Mucosa of gallbladder (tissue), 1 donor: ENCODE data around the gene GAB2. TPM values are rescaled to one million over a fixed set of nuclear protein-coding genes. Genes with fewer than 3 reads are reported as not detected.
"Not testable (repeated sequence)": the region's sequence is repeated elsewhere in the genome, so short reads cannot be mapped to it uniquely, and the experiment has no call there.

Source experiments
- DNase-seq: peaks from one replicate; pipeline ENCODE4 v3.0.0-alpha.2; 2020; ENCODE audit warnings: low spot score
- total RNA-seq: library from RNA; stranded (reverse); gene quantifications from one replicate; pipeline ENCODE4 v1.2.1, GENCODE V29; 2021
- donor health status: DM: no; HTN: no; CAD: no.

Gene GAB2
- total RNA-seq, 1 donor from 2014 or later = 25.9 TPM

DNA sequence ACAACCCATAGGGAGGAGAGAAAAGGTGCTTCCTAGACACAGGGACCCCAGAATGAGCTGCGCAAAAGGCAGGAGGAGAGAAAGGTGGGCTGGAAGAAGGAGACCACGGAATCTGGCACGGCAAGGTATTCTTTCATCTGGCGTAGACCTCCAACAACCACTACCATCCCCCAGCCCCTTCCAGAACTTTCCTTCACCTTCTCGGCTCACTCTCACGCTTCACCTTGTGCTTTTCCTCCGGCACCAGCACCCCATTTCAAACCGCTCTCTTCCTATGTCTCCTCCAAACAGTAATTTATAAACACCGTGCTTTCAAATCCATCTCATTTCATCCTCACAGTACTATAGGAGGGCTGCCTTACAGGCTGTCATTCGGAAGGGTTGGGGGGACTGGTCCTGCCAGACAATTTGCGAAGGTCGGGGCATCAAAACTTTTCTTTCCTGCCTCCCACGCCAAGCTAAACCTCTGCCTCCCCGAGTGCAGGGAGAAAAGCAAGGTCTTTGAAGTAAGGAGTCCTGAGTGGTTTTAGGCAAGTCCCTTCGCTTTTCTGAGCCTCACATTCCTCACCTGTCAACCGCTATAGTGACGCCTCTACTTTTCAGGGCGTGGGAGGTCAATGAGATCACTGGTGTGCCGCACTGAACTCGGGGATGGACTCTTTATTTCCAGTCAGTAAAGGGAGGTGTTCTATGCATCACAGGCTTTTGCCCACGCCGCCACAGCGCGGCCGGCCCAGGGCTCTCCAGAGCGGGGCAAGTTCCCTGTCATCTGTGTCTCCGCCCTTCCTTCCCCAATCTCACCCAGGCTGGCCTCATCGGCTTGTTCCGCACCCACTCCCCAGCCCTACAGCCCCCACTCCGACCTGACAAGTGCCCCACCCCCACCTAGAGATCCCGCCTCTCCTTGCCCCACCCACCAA, 230.0 kb downstream of the GAB2 start:
- DNase-seq = no peak

DNA sequence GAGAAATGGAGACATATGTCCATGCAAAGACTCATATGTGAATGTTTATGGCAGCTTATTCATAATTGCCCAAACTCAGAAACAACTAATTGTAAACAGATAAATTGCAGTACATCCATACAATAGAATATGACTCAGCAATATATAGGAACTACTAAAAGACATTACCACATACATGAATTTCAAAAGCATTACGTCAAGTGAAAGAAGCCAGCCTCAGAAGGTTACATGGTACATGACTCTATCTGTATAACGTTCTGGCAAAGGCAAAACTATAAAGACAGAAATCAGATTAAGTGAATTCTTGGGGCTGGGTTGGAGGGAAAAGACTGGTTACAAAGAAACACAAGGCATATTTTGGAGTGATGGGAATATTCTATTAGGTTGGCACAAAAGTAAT, 236.4 kb downstream of the GAB2 start:
- no peak for DNase-seq

DNA sequence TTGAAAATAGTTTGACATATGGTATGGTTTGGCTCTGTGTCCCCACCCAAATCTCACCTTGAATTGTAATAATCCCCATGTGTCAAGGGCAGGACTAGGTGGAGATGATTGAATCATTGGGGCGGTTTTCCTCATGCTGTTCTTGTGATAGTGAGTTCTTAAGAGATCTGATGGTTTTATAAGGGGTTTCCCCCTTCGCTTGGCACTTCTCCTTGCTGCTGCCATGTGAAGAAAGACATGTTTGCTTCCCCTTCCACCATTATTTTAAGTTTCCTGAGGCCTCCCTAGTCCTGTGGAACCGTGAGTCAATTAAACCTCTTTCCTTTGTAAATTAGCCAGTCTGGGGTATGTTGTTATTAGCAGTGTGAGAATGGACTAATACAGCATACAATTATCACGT, 236.9 kb downstream of the GAB2 start:
- no peak for DNase-seq

DNA sequence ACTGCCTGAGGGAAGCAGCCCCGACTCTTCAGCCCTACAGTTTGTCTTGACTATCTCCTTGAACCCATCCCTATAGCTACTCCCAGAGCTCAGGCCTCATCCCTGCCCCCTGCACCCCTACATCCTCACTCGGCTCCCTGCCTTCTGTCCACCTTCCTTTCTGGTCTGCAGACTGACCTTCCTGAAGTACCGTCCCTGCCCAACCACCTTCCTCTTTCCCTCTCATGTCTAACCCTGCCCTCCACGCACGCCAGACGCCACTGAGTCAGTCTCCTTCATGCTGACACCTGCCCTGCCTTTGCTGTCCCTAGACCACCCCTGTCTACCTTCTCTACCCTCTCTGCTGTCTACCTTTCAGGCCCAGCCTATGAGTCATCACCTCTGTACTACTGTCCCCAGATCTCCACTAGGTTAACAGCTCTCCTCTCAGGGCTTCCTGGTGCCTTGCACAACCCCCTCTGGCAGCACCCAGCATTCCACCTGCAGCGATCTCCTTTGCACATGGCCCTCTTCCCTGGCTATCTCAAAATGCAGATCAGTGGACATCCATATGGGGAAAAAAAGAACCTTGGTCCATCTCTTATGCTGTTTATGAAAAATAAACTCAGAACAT, 238.1 kb downstream of the GAB2 start:
- DNase-seq = no peak

DNA sequence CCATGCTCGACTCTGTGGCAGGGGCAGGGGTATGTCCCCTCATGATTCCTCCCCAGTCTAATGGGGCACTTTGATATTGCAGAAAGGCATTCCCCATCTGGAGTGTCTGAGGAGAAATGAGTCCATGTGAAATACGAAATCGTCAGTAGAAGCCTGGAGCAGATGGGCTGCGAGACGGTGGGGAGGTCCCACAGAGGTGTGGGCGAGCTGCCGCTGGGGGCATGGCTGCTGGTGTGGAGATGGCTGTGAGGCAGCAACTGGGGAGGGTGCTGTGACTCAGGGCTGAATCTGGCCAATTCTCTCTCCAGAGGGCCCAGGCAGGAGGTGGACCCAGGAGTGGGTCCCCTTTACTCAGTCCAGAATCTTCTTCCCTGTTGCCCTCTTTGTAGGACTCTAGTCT, 240.4 kb downstream of the GAB2 start:
- no peak for DNase-seq

DNA sequence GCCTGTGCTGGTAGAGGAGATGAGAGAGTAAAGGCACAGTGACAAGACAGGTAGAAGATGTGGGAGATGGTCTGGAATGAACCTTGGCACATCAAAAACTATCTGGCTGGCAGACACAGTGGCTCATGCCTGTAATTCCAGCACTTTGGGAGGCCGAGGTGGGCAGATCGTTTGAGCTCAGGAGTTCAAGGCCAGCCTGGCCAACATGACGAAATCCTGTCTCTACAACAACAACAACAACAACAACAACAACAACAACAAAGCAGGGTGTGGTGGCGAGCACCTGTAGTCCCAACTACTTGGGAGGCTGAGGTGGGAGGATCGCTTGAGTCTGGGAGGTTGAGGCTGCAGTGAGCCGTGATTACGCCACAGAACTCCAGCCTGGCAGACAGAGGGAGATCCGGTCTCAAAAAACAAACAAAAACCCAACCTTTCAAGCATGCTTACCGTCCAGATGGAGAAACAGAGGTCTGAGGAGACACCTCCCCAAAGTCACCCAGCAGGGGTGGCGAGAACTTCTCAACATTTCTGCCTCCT, 240.9 kb downstream of the GAB2 start:
- no peak for DNase-seq

DNA sequence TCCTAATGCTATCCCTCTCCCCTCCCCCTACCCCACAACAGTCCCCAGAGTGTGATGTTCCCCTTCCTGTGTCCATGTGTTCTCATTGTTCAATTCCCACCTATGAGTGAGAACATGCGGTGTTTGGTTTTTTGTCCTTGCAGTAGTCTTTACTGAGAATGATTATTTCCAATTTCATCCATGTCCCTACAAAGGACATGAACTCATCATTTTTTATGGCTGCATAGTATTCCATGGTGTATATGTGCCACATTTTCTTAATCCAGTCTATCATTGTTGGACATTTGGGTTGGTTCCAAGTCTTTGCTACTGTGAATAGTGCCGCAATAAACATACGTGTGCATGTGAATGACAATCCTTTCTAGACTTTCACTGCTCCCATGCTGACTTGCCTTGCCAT, 241.8 kb downstream of the GAB2 start:
- DNase-seq = not testable (repeated sequence)

DNA sequence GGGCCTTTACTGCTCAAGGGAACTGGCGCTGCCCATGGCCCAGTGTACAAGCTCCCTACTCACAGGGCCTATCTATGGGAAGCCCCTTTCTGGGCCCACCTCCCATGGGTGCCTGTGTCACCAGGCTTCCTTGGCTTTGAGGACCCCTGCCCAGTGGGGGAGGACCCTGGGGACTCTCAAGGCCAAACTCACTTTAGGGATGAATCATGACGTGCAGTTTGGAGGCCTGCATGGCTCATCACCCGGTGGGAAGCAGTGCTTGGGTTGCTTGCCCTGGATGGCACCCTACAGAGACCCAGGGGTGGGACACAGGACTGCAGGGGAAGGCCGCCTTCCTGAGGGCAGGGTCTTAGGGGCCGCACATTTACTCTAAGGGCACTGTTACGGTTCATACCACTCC, 245.7 kb downstream of the GAB2 start:
- DNase-seq = no peak

DNA sequence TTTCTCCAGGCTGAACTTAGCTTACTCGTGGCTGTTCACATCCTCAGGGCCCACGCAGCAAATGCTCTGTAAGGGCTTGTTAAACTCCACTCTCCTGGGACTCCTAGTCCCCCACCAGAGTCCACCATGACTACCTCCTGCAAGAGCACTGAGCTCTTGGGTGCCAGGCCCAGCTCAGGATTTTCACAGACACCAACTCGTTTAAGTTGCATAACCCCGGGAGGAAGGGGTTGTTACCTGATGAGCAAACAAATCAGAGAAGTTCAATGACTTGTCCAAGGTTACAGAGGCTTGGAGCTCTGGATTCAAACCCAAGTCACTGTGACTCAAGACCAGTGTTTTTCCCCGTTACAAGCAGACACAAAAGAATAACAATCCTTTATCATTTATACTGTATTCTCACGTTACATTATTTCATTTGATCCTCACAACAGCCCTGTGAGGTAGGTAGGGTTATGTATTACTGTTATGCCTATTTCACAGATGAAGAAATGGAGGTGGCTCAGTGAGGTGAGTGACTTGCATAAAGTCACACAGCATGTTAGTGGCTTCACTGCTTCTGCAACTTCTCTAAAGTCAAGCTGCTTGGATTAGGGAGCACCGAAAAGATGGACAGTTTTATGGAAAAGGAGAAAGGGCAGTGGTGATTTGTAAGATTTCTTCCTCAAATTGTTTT, 246.6 kb downstream of the GAB2 start:
- DNase-seq = no peak

DNA sequence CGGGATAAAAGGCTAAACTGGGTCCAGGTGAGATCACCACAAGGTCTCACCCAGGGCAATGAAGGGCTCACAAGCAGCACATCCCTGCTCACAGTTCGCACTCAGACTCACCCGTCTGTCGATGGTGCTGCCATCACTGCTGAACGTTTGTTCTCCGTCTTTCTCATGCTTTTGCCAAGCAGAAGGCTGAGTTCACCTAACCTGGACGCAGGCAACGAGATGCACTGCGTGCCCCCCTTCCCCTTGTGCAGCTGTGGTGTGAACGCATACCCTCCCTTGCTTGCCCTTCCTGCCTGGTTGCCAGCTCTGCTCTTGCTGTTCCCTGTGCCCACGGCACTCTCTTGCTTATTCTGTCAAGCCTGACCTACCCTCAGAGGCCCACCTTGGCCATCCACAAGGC, 247.2 kb downstream of the GAB2 start:
- DNase-seq = no peak

DNA sequence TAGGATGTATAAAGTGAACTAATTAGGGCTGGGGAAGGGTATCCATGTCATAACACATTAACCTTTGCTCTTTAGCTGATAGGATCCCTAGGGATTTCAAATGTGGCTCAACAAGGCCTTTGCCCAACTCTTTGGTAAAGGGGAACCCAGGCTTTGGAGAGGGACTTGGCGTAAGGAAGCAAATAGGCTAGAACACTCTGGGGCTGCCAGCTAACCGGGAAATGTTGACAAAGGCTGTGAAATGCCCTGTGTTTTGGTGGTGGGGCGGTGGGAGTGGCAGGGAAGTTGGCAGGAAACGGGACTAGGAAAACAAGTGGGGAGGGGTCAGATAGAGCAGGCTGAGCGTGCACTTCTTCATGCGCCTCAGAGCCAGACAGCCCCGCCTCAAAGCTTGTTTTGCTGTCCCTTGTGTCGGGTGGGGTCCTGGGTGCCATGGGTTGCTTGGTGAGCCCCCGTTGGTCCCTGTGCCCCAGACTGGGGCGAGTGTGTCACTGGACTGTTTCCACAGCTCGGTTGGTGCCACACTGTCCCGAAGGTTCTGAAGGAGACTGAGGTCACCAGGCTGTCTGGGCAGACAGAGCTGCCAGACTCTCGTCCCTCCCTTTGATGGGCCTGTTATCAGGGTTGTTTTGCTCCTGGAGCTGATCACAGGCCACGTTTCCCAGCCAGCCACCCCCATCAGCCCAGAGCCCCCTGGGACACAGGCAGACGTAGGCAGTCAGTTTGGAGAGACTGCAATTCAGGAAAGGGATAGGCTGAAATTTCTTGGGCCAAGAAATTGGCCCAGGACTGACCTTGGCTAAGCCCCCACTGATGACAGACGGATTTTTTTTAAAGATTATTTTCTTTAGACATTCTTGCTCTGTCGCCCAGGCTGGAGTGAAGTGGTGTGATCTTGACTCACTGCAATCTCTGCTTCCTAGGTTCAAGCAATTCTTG, 248.8 kb downstream of the GAB2 start:
- peak; percentile 58 for DNase-seq

DNA sequence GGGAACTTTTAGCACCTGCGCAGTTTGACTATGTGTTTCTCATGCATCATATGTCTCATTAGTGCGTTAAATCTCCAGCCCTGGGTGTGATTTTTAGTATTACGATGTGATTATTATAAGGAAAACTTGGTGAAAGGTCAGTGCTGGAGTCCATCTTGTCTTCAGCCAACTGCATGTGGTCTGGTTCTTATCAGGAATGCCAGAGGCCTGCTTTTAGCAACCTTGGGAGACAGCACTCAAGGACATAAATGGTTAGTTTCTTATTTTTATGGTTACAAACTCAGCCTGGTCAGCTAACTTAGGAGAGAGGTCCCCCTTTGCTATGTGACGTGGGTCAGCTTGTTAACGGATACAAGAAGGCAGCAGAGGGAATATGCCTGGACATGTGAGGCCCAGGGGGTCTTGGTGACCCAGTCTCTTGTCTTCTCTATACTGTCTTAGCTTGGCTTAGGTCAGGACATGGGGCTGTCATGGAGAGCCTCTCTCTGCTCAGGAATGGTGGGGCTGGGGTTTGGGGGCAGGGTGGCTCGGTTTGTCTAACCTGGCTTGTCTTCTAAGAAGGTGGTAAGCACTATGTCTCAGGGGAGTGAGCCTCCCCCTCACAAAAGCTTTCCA, 250.7 kb downstream of the GAB2 start:
- no peak for DNase-seq

Other genes starting within 250 kb of the GAB2 start
- 16.4 TPM for gene KCTD21, start 229.2 kb downstream of the GAB2 start, total RNA-seq
- 10.4 TPM for gene USP35, start 228.9 kb downstream of the GAB2 start, total RNA-seq
- gene NARS2, start 157.0 kb upstream of the GAB2 start, total RNA-seq = 16.3 TPM